GM19438 (cell line): Measurements from ENCODE around the gene NFKBIB.

Experiments
- ATAC-seq: cut with Tn5 transposase; IDR thresholded peaks from one replicate; pipeline ENCODE4 v1.9.1; 2021; ENCODE audit warnings: low read depth; ENCODE audit not compliant: unreplicated experiment

The NFKBIB gene

GRCh38 chr19:38901683-38902082, 1.9 kb downstream of the NFKBIB start:
- no peak for ATAC-seq

- ATAC-seq, result no peak
These were observed 5.1 kb downstream of the NFKBIB start for GRCh38 chr19:38904581-38905539.

- ATAC-seq, result no peak
These were observed 5.9 kb downstream of the NFKBIB start for GRCh38 chr19:38905620-38906019.

GRCh38 chr19:38907227-38907626, 7.5 kb downstream of the NFKBIB start:
- ATAC-seq, result no peak

GRCh38 chr19:38907670-38908069, 7.9 kb downstream of the NFKBIB start:
- no peak for ATAC-seq

- ATAC-seq, result no peak
These were observed 9.1 kb downstream of the NFKBIB start for GRCh38 chr19:38908911-38909310.

GRCh38 chr19:38910488-38910887, 10.7 kb downstream of the NFKBIB start:
- no peak for ATAC-seq

GRCh38 chr19:38911388-38912001, 11.7 kb downstream of the NFKBIB start:
- ATAC-seq, result no peak

GRCh38 chr19:38912600-38913514, 13.1 kb downstream of the NFKBIB start:
- no peak for ATAC-seq

GRCh38 chr19:38913958-38914357, 14.2 kb downstream of the NFKBIB start:
- ATAC-seq, result no peak

GRCh38 chr19:38915329-38916321, 15.9 kb downstream of the NFKBIB start:
- no peak for ATAC-seq

GRCh38 chr19:38917516-38917915, 17.7 kb downstream of the NFKBIB start:
- ATAC-seq, result no peak

GRCh38 chr19:38917921-38918491, 18.2 kb downstream of the NFKBIB start:
- ATAC-seq, result no peak

- ATAC-seq, result no peak
These were observed 18.8 kb downstream of the NFKBIB start for GRCh38 chr19:38918526-38918925.

GRCh38 chr19:38919837-38920601, 20.2 kb downstream of the NFKBIB start:
- no peak for ATAC-seq

- no peak for ATAC-seq
These were observed 21.0 kb downstream of the NFKBIB start for GRCh38 chr19:38920602-38921419.

- no peak for ATAC-seq
These were observed 21.9 kb downstream of the NFKBIB start for GRCh38 chr19:38921420-38922274.
